Transverse colon (tissue), 4 donors: ENCODE data around the gene ADCY5.

Experiments
- CTCF ChIP-seq, 5 experiments: fragments of 200-600 bp in 3 of 5; fragments of 450-650 bp in 2 of 5; sonication (generic) in 3 of 5; IDR thresholded peaks; 1 replicate in 2 of 5; 2 replicates in 3 of 5; pipeline ENCODE4 v1.5.1; 2016 to 2017; ENCODE audit warnings: antibody characterized with exemption in 5 of 5, inconsistent platforms in 3 of 5, mild to moderate bottlenecking in 2 of 5, moderate library complexity in 1 of 5
- POLR2A ChIP-seq: fragments of 450-650 bp; IDR thresholded peaks from one replicate; pipeline ENCODE4 v1.6.1; 2016; ENCODE audit warnings: antibody characterized with exemption, mild to moderate bottlenecking, moderate library complexity
- POLR2AphosphoS5 ChIP-seq, 3 donors: sonication (generic); formaldehyde crosslinking; IDR thresholded peaks; one replicate each; pipeline ENCODE4 v1.6.1; 2016; ENCODE audit warnings: antibody characterized with exemption in 3 of 3

- TF ChIP-seq POLR2A (no peak), CTCF (IDR thresholded peaks at IDR 0.05) (no peak), POLR2AphosphoS5 (IDR thresholded peaks at IDR 0.05) (no peak)
These were observed 8.9 kb downstream of the ADCY5 start for GRCh38 chr3:123439806-123440580.
